ENCODE results near the gene METTL22.

METTL22 gene

DNA sequence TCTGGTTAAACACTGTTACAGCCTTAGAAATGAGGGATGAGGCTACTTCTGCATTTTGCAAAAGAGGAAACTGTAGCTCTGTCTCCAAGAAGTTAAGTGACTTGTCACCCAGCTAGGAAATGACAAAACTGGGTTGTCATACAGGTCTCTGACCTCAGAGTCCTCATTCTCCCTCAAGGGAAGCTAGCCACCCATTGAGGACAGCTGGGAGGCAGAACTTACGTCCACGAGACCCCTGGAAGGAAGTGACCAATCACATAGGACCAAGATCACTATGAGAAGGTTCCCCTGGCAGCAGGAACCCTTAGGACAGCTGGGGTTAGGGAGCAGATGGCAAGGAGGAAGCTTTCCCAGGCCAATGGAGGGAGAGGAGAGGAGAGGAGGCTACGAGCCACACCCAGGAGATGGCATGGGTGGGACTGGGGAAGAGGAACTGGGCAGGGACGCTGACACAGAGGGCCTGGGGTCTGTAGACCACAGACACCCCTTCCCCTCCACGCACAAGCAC is 11.2 kb downstream of the METTL22 start:
- DNase-seq (ENCODE audit: low spot score): no peak

GRCh38 chr16:8634991-8635736 is 13.7 kb downstream of the METTL22 start:
- no peak for DNase-seq (ENCODE audit: low spot score)

DNA sequence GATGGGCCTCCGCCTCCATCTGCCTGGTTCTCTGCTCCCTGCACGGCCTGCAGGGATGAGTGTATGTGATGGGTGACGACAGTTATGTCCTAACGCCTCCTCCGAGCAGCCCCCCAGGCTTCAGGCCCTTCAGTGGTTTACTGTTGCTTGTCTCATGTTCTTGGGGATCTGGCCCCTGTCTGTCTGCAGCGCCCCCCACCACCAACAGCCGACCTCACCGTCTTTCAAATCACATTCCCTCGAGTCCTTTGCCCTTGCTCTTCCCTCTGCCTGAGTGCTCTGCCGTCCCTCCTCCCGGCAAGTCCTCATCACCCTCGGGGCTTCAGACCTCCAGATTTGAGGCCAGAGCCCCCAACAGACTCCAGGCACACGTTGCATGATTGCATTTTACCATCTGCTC is 18.2 kb downstream of the METTL22 start:
- DNase-seq (ENCODE audit: low spot score): no peak

DNA sequence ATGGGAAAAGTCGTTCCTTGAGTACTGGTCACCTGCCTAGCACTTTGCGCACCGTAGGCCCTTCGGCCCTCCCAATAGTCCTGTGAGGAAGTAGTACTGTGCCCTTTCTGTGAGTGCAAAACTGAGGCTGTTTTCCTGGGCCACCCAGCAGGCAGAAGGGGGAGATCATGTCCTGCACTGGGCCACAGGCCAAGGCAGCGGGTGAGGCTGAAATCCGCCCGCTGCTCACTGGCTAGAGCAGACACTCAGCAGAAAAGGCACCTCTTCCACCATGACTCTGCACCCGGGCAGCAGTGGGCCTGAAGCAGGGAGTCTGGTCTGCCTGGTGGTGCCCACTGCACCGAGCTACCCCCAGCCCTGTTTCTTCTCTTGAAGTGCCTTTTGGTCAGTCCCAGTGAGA is 20.2 kb downstream of the METTL22 start:
- no peak for DNase-seq (ENCODE audit: low spot score)

DNA sequence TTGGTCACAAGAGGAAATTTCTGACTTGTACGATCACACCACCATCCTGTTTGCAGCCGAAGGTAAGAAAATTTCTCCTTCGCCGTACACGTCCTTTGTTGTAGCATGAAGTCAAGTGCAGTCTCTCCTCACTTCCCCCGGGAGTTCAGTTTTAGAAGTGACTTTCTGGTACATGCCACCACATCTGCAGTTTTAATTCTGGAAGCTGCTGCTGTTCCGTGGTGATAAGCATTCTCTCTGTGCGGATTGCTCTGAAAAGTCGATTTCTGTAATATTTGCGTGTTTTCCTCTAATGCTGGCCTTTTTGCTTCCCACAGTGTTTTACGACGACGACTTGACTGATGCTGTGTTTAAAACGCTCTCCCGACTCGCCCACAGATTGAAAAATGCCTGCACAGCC is 20.6 kb downstream of the METTL22 start:
- DNase-seq (ENCODE audit: low spot score): no peak

- DNase-seq (ENCODE audit: low spot score): no peak
These were observed 23.0 kb downstream of the METTL22 start for GRCh38 chr16:8644211-8645140.

GRCh38 chr16:8645141-8645521 is 23.6 kb downstream of the METTL22 start:
- no peak for DNase-seq (ENCODE audit: low spot score)

- DNase-seq (ENCODE audit: low spot score): no peak
These were observed 24.3 kb downstream of the METTL22 start for GRCh38 chr16:8645831-8646230.

GRCh38 chr16:8646326-8647053 is 25.0 kb downstream of the METTL22 start:
- DNase-seq (ENCODE audit: low spot score): no peak

DNA sequence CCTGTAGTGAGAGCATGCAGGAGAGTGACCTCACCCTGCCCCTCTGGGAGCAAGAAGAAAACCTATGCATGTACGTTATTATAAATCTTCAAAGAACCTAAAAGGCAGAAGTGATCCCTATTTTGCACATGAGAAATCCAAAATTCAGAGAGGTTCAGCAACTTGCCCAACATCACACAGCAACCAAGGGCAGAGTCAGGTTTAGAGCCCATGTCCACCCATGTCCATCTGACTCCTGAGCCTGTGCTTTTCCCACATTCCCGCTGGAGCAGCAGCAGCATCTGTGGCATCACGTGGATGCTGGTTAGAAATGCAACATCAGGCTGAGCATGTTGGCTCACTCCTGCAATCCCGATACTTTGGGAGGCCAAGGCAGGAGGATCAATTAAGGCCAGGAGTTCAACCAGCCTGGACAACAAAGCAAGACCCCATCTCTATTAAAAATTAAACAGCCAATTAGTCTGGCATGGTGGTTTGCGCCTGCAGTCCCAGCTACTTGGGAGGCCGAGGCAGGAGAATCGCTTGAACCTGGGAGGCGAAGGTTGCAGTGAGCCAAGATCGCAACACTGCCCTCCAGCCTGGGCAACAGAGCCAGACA is 26.3 kb downstream of the METTL22 start:
- DNase-seq (ENCODE audit: low spot score): no peak

DNA sequence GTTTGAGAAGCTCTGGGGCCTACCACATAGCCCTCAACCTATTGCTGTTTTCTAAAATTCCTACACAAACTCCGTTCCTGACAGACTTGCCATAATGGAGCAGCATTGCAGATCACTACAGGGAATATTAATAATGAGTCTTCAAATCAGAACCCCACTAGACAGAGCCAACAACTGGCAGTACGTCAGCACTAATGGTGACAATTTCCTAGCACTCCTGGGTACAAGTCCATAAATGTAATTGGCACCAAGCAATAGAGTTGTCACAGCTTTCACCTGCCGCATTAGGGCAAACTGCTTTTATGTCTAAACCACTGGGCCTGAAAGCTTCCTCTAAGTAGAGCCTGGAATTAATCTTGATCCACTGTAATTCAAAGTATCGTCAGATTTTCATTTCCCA is 27.4 kb downstream of the METTL22 start:
- DNase-seq (ENCODE audit: low spot score): no peak

- no peak for DNase-seq (ENCODE audit: low spot score)
These were observed 28.5 kb downstream of the METTL22 start for GRCh38 chr16:8649829-8650554.

DNA sequence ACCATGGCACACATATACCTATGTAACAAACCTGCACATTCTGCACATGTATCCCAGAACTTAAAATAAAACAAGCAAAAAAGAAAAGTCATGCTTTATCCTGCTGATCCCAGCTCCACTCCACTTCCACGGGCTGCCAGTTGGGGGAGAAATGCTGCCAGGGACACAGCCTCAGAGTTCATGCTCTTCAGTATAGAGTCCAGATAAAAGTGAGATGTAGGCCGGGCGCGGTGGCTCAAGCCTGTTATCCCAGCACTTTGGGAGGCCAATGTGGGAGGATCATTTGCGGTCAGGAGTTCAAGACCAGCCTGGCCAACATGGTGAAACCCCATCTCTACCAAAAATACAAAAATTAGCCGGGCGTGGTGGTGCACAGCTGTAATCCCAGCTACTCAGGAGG is 30.5 kb downstream of the METTL22 start:
- DNase-seq (ENCODE audit: low spot score): peak; percentile 65

- DNase-seq (ENCODE audit: low spot score): no peak
These were observed 33.8 kb downstream of the METTL22 start for GRCh38 chr16:8655184-8655717.

DNA sequence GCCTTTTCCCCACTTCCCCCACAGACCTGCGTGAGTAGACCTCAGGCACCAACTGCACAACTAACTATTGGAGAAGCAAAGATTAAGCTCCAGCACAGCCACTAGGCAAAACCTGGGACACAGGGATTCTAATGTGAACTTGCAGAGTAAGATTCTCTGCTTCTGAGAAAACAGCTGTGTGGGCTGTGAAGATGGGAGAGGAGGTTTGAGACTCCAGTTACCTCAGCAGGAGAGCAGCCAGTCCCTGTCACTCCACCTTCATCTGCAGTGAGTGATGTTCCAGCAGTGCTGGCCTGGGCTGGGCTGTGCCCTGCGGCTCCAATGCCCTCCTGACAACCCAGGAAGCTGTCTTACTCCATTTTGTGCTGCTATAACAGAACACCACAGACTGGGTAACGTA is 34.9 kb downstream of the METTL22 start:
- DNase-seq (ENCODE audit: low spot score): no peak

DNA sequence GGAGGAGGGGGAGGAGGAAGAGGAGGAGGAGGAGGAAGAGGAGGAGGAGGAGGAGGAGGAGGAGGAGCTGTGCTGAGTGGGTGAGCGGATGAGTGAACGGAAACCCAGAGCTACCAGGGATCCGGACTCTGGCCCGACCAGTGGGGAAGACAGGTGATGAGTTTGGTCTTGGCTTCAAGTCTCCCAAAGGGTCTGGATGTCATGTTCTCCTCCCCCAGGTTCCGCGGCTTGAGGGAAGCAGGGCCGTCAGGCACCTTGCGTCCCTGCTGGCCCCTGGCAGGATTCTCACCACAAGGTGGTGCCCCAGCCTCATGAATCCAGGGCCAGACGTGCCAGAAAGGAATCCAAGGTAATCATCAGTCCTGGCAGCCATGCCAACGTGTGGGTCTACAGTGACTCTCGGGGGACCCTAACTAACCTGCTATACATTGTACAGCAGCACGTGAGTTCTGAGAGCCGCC is 39.4 kb downstream of the METTL22 start:
- DNase-seq (ENCODE audit: low spot score): peak; percentile 84

DNA sequence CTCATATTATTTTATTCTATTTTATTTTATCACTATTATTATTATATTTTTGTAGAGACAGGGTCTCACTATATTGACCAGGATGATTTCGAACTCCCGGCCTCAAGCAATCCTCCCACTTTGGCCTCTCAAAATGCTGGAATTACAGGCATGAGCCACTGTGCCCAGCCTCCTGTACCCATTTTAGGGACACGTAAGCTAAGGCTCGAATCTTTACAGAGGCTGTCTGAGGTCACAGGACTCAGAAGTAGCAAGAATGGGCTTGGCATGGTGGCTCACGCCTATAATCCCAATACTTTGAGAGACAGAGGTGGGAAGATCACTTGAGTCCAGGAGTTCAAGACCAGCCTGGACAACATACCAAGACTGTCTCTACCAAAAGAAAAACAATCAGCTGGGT is 40.2 kb downstream of the METTL22 start:
- no peak for DNase-seq (ENCODE audit: low spot score)

- no peak for DNase-seq (ENCODE audit: low spot score)
These were observed 41.9 kb downstream of the METTL22 start for GRCh38 chr16:8663192-8664089.

DNA sequence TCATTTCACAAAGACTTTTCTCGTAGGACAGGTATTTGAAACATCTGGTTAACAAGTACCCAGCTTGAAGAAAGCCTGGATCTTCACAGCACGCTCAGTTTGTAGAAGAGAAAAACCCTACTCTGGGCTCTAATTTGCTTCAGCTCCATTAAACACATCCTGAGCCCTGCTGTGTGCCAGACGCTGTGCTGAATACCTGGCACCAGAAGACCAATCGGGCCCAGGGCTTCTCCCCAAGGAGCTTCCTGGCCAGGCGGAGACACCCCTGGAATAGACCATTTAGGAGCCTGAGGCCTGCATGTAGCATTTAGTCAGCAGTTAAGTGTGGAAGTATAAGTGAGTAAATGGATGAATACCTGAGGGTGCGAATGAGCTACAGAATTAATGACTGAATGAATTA is 44.0 kb downstream of the METTL22 start:
- no peak for DNase-seq (ENCODE audit: low spot score)

- no peak for DNase-seq (ENCODE audit: low spot score)
These were observed 46.0 kb downstream of the METTL22 start for GRCh38 chr16:8667492-8667891.
